Activated CD8-positive, alpha-beta memory T cell treated with anti-CD3 and anti-CD28 coated beads, Interleukin-2, amount 50 U/mL, for 4 hours (primary cell): ENCODE data around the gene SCNN1A.

Experiments used
- DNase-seq: peaks from one replicate; pipeline ENCODE4 v3.0.0-alpha.2; 2020

Gene SCNN1A

GRCh38 chr12:6330999-6331714, 44.2 kb downstream of the SCNN1A start:
- no peak for DNase-seq

DNA sequence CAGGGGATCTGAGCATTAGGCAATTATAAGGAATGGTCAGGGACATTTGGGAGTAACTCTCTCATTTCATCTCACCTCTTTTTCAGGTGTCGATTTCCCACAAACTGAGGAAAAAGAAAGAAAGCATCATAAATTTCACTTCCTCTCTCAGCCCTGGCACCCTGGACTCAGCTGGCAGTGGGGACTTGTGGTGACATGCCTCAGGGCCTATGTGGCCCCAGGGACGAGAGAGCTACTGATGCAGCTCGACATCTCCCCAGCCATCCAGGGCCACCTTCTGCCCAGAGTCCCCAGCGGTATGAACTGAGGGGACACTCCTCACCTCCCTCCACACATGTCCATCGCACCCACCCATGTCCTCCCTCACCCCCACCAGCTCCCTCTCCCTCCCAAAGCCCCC, 45.2 kb downstream of the SCNN1A start:
- no peak for DNase-seq

GRCh38 chr12:6329703-6330064, 45.7 kb downstream of the SCNN1A start:
- no peak for DNase-seq

DNA sequence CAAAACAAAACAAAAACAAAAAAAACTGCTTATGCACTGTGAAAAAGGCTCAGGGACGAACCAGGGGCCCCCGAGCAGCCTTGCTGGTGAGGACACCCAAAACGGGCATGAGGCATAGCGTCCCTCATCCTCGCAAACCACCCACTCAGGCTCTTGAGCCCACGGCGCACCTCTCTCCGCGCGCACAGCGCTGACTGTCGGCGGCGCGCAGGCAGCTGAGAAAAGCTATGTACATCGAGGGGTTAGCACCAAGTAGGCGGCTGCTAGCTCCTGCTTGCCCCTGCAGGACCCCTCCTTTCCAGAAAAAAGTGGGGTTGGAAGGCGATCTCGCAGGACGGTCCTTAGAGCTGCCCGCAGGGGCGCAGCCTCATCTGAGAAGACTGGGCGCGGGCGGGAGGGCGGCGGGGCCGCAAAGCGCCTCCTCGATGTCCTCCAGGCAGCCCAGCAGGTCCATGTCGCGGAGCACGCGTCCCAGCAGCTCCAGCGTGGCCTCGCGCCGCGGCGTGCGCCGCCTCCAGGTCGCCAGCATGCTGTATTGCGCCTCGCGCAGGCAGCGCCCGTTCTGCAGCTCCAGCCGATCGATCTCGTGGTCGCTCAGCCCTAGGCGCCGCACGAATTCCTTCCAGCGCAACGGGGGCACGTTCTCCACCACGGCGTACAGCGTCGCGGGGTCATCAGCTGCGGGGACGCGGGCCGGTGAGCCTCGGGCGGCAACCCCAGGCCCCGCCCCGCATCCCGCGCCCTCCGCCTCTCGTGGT, 46.2 kb downstream of the SCNN1A start:
- no peak for DNase-seq

- no peak for DNase-seq
Measured at GRCh38 chr12:6328045-6328779, 47.2 kb downstream of the SCNN1A start.

DNA sequence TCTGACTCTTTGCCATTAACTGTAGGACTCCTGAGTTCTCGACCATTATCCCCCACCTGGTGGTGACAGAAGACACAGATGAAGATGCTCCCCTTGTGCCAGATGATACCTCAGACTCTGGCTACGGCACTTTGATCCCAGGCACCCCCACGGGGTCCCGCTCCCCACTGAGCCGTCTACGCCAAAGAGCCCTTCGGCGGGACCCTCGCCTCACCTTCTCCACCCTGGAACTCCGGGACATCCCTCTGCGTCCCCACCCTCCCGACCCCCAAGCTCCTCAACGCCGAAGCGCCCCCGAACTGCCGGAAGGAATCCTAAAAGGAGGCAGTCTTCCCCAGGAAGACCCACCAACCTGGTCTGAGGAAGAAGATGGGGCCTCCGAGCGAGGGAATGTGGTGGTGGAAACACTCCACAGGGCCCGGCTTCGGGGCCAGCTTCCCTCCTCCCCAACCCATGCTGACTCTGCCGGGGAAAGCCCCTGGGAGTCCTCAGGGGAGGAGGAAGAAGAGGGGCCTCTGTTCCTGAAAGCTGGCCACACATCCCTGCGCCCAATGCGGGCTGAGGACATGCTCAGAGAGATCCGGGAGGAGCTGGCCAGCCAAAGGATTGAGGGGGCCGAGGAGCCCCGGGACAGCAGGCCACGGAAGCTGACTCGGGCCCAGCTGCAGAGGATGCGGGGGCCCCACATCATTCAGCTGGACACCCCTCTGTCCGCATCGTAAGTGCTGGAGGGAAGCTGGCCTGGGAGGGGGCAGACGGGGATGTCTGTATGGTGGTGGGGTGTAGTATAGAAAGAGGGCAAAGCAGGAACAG, 47.9 kb downstream of the SCNN1A start:
- DNase-seq, result no peak

DNA sequence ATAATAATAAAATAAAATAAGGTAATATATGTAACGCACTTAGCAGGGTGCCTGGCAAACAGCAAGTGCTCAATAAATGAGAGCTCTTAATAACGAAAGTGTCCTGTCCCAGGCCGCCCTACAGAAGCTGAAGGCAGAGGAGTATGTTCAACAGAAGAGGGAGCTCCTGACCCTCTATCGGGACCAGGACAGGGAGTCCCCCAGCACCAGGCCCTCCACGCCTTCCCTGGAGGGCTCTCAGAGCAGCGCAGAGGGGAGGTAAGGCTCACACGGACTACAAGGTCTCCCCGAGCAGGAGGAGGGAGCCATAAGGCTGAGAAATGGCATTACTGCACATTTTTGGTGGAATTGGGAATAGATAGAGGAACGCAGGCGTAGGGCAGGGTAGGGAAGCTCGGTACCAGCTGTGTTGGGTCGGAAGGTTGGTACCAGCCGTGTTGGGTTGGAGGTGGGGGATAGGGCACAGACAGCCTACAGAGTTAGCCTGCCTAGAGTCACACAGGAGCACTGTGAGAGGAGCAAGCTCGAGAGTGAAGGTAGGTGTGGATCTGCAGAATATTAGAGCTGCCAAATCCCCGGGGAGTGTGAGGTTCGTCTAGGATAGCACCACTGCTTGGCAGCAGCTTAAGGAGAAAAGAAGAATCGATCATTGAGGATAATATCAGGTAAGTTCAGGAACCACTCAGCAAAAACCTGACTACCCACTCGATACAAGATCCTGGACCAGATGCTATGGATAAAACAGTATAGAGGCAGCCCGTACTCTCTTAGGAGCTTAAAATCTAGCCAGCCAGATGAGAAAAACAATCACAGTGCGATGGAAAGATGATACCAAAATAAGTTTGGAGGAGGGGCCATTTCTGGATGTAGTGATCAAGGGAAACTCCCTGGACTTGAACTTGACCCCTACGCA, 48.8 kb downstream of the SCNN1A start:
- no peak for DNase-seq

DNA sequence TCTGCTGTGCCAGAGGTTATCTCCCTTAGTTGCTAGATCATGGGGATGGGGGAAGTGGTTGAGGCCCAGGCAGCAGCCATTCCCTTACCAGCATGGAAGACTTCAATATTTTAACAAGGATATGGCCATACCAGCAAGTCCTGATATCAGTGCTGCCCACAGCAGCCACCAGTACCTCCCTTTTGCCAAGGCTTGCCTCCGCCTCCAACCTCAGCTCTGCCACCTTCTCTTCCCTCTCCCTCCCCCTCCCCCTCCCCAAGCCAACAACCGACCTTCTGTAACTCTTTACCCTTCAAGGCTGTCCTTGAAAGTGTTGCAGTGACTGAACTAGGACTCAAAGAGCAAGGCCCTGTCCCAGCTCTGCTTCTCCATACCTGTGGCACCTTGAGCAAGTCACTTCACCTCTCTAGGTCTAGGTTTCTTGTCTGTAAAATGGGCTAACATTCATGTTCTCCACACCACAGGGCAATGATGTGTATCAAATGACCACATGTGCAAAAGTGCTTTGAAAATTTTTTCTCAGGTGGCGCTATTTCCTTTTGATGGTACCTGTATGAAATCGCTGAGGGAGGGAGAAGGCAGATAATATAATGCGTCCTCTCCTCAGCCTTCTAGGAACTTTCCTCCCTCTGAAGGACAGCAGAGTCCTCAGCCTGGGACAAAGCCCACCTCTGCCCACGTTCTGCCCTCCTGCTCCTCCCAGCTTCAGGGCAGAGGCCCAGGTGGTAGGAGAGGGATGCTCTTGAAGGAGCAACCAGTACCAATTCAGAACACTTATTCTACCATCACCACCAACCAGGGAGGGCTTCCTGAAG, 50.2 kb downstream of the SCNN1A start:
- no peak for DNase-seq

DNA sequence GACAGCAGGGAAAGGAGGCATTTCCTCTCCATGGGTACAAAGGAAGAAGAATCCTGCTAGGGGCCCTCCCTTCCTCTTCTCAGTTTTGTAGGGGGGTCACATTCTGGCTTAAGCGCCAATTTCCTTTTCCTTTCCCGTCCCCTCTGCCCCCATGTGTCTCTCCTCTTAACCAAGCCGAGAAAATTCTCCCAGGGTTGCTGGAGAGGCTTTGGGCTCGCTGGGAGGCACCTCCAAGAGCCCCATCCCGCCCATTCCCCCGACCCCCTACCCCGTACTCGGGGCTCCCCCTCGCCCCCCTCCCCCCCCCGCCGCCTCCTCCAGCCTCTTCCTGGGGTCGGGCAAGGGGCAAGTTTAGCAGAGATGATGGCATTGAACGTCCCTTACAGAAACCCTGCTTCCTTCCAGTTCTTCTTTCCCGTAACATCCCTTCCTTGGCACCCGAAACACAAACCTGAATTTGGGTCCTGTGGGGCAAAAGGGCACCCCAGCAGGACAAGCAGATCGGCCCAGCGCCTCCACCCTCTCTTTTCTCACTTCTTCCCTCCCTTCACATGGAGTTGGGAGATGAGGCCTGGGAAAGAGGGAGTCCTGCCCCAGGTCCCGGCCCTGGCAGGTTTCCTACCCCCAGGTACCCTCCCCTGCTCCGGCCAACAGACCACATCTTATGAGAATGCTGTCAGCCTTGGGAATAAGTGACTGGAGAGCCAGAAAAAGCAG, 51.2 kb downstream of the SCNN1A start:
- no peak for DNase-seq

DNA sequence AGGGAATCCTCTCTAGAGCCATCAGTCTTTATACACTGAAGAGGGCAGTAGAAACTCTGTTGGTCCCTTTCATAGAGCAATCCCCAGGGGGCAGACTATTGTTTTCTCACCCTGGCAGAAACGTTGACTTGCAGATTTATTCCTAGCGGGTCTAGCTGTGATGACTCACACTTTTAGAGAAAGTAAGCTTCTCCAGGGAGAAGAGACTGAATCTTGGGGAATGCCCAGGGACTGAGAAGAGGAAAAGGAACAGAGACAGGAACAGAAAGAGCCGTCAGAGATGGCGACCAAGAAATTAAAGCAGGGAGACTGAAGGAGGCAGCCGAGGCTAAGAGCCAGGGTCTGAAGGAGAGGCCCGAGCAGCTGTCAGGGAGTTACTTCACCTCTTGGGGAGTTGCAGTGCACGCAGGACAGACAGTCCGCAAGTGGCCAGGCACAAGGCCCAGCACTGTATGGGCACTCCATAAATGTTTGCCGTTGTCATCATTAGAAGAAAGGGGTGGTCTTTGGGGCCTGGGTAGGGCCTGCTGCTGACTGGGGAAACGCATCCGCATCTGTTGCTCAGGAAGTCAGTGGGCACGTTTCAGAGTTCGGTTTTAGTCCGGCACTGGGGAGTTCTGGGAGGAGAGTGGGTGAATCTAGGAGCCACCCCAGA, 51.9 kb downstream of the SCNN1A start:
- peak; percentile 44 for DNase-seq

DNA sequence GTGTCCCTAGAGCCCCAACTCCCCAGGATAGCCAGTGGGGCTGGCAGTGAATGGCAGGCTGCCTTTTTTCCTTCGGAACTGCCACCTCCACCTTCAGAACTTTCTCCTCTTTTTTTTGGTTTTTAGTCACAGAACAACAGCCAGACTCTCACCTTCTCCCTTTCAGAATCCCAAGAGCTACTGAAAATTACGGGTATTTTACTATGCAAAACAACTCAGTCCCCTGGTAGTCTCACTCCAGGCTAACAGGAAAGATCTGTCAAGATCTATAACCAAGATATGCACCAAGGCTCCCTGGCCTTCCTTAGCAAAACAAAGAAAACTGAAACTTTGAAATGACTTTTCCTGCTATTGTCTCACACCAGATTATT, 52.4 kb downstream of the SCNN1A start:
- DNase-seq, result no peak

DNA sequence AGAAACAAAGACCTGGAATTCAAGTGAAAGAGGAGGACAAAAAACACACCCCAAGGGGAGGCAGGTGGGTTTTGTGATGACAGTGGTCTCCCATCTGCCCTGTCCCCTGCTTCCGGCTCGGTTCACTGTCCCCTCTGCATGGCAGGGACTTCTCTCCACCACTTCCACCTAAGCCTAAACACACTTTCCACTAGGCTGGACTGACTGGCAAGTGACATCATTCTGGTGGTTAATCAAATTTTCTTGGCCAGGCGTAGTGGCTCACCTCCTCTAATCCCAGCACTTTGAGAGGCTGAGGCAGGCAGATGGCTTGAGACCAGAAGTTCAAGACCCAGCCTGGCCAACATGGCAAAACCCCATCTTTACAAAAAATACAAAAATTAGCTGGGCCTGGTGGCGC, 53.0 kb downstream of the SCNN1A start:
- DNase-seq, result no peak

- DNase-seq, result no peak
Measured at GRCh38 chr12:6321905-6322304, 53.5 kb downstream of the SCNN1A start.

GRCh38 chr12:6319446-6319845, 55.9 kb downstream of the SCNN1A start:
- DNase-seq, result no peak

- DNase-seq, result no peak
Measured at GRCh38 chr12:6318440-6318879, 56.9 kb downstream of the SCNN1A start.

DNA sequence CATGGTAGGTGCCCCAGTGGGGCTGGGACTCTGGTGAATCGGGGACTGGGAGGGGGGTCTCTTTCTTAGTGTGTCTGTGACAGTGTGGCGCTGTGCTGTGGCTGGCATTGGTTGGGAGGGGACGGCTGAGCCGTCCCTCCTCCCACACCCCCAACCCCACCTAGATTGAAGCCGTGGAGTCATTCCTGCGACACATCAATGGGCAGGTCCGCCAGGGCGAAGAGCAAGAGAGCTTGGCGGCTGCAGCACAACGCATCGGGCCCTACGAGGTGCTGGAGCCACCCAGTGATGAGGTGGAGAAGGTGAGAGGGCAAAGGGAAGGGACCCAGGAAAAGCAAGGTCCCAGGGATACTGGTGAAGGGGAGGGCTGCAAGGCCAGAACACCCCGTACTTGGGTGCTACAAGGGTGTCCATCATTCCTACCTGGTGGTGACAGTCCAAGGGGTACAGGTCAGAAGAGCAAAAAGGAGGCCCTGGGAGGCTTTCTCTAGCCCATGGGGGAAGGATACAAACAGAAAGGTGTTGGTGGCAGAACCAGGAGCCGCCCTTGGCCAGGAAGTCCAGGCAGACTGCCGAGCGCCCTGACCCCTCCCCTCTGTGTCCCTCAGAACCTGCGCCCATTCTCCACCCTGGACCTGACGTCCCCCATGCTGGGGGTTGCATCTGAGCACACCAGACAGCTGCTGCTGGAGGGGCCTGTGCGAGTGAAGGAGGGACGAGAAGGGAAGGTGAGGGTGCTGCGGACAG, 57.5 kb downstream of the SCNN1A start:
- DNase-seq, result no peak

GRCh38 chr12:6316921-6317692, 58.3 kb downstream of the SCNN1A start:
- DNase-seq, result no peak
